NCI-H345 treated with DMSO at 0.1 percent for 48 hours (cell line): ENCODE data around the gene SLC2A5.

Experiments used
- DNase-seq: peaks from one replicate; lab custom pipeline; 2025; ENCODE audit not compliant: unreplicated experiment; lab: John Stamatoyannopoulos, UW

Gene SLC2A5

GRCh38 chr1:9093581-9093980 is 24.1 kb upstream of the SLC2A5 start:
- DNase-seq = no peak

GRCh38 chr1:9093091-9093490 is 23.7 kb upstream of the SLC2A5 start:
- DNase-seq = no peak

DNA sequence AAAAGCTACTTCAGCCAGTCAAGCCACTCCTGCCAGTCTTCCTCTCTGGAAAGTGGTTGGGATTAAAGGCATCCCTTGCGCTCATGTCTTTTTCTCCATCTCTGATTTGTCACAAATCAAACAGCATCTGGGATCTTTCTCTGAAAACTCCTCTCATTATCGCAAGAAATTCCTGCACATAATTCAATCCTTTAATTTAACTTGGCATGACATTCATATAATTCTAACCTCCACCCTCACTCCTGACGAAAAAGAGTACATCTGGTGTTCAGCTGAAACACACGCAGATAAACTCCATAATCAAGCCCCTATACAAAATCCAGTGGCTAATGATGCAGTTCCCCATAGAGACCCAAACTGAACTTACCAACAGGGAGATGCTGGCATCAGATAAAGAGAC is 19.4 kb upstream of the SLC2A5 start:
- DNase-seq = no peak

- no peak for DNase-seq
Measured at GRCh38 chr1:9087411-9088125, 18.1 kb upstream of the SLC2A5 start.

DNA sequence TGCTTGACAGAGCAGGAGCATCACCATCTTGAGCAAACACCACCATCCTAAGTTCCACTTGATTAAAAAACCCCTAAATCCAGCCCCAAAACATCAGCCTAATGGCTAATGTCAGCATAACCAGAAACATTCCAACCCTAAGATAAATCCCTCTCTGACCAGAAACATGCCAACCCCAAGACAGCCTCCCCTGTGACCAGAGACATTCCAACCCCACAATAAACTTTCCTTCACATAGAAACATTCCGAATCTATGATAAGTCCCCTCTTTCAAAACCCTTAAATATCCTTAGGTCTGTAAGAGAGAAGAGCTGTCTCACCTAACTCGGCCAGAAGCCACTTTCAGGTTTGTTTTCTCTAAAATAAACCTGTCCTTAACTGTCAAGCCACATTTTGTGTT is 17.4 kb upstream of the SLC2A5 start:
- no peak for DNase-seq

DNA sequence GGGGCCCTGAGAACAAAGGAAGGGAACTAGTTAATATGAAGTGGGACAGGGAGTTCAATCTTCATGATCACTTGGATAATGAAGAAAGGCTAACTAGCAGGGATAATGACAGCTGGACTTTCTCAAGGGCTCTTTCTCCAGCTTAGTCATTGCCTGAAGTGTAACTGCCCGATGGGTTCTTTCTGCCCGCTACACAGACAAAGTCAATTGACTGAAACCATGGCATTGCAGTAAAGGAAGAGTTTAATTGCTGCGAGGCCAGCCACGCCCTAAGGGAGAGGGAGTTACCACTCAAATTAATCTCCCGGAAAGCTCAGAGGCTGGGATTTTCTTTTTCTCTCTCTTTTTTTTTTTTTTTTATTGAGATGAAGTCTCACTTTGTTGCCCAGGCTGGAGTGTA is 16.6 kb upstream of the SLC2A5 start:
- DNase-seq = no peak

- no peak for DNase-seq
Measured at GRCh38 chr1:9085306-9085940, 16.0 kb upstream of the SLC2A5 start.

DNA sequence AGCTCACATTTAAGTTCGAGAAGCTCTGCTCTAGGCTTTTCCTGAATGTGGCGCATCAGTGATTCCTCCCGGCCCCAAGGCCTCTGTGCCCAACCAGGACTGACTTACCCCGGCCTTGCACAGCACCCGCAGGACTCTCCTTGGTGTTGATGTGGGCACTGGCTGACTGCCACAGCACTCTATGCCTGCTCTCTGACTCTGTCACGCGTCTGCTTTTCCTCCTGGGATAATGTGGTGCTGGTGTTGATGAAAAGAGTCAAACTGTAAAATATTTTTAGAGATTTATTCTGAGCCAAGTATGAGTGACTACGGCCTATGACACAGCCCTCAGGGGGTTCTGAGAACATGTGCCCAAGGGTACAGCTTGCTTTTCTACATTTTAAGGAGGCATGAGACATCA is 15.5 kb upstream of the SLC2A5 start:
- DNase-seq = no peak

GRCh38 chr1:9081473-9081872 is 12.0 kb upstream of the SLC2A5 start:
- DNase-seq = no peak

DNA sequence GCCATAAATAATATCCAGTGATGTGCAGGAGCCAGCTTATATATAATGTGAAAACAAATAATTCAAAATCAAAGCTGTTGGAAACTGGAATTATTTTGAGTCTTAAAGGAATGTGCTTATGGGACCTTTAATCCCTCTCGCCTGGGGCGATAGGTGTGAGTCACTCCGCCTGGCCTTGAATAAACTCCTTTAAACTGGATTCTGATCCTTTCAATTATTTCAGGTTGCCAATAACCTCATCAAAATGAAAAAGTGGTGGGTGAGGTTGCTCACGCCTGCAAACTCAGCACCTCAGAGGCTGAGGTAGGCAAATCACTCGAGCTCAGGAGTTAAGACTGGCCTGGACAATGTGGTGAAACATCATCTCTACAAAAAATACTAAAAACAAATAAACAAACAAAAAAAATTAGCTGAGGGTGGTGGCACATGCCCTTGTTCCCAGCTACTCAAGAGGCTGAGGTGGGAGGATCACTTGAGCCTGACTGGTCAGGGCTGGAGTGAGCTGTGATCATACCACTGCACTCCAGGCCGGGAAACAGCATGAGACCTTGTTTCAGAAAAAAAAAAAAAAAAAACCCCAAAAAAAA is 11.4 kb upstream of the SLC2A5 start:
- no peak for DNase-seq

DNA sequence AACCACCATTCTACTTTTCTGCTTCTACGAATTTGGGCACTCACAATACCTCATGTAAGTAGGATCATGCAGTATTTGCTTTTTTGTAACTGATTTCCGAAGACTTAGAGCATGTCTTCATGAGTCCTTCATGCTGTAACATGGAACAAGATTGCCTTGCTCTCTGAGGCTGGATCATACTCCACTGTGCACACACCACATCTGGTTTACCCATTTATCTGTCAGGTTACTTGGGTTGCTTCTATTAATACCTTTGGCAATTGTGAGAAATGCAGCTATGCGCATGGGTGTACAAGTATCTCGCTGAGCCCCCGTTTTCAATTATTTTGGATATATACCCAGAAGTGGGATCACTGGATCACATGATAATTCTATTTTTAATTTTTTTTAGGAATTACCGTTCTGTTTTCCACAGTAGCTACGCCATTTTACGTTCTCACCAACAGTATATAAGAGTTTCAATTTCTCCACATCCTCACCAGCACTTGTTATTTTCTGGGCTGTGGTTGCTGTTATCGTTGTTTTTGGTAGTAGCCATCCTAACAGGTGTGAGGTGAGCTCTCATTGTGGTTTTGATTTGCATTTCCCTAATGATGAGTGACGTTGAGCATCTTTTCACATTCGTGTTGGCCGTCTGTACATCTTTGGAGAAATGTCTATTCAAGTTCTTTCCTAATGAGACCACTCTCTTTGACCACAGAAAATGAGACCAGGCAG is 10.7 kb upstream of the SLC2A5 start:
- no peak for DNase-seq

- DNase-seq = no peak
Measured at GRCh38 chr1:9078752-9079500, 9.5 kb upstream of the SLC2A5 start.

- no peak for DNase-seq
Measured at GRCh38 chr1:9078015-9078751, 8.7 kb upstream of the SLC2A5 start.

GRCh38 chr1:9075022-9075421 is 5.6 kb upstream of the SLC2A5 start:
- peak; percentile 60 for DNase-seq

GRCh38 chr1:9073143-9073542 is 3.7 kb upstream of the SLC2A5 start:
- DNase-seq = no peak

- no peak for DNase-seq
Measured at GRCh38 chr1:9071554-9072235, 2.3 kb upstream of the SLC2A5 start.

DNA sequence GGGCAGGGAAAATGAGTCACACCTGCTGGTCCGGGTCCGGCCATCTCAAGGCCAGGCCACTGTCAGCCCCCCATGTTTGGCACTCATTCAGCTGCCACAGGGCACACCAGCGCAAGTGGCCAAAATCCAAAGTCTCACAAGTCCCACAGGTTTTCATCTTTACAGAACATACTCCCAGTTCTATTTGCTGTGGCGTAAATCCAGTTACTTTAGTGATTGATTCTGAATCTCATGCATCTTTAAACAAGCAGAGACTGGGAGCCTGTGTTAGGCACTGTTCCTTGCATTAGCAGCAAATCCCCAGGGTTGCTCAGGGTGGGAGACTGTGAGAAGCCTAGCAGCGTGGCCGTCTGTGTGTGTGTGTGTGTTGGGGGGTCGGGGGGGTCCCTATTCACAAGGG is 1.1 kb upstream of the SLC2A5 start:
- no peak for DNase-seq

DNA sequence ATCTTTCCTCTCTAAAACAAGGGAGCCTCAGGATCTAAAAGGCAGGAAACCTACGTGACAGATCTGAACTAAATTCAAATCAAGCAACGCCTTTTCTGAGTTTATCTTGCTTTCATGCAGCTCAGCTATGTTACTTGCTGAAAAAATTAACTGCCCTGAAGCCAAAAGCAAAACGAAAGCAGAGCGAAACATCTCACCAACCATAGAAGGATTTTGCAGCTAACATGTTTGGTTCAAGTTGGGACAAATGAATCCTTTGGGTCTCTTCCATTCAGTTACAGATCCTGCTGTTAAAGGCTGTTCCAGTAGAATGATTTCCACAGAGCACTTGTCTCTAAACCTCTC is 482 bp downstream of the SLC2A5 start:
- peak; percentile 48 for DNase-seq

GRCh38 chr1:9066945-9067807 is 2.3 kb downstream of the SLC2A5 start:
- no peak for DNase-seq
